Adrenal gland (tissue), 12 donors: ENCODE measurements around the gene S100A1. TPM values are rescaled to one million over a fixed set of nuclear protein-coding genes. Genes with fewer than 3 reads are reported as not detected.

Experiments used
- DNase-seq, 7 donors: peaks; one replicate each; pipeline ENCODE4 v3.0.0-alpha.2; 2019 to 2020
- H3K27ac ChIP-seq, 5 donors: fragments of 200-600 bp; sonication (generic) in 4 of 5; 1 replicate in 3 of 5; 2 replicates in 2 of 5; pipeline versions ENCODE4 v1.5.1 to v1.8.0; 2016 to 2020; ENCODE audit warnings: mild to moderate bottlenecking in 1 of 5
- H3K27me3 ChIP-seq: fragments of 200-600 bp; 2 replicates; pipeline ENCODE4 v1.8.0; 2021
- H3K36me3 ChIP-seq, 2 donors: fragments of 200-600 bp; replicated peaks in 1 of 2; 1 replicate in 1 of 2; 2 replicates in 1 of 2; pipeline versions ENCODE4 v1.5.1 to v1.8.0; 2018 to 2022
- H3K4me1 ChIP-seq, 2 donors: fragments of 200-600 bp; replicated peaks in 1 of 2; 1 replicate in 1 of 2; 2 replicates in 1 of 2; pipeline versions ENCODE4 v1.5.1 to v1.8.0; 2018 to 2021
- H3K4me3 ChIP-seq, 4 donors: fragments of 200-600 bp; sonication (generic) in 3 of 4; one replicate each; pipeline ENCODE4 v1.5.1; 2016 to 2018
- H3K9me3 ChIP-seq, 3 donors: fragments of 200-600 bp; sonication (generic) in 1 of 3; replicated peaks in 1 of 3; 1 replicate in 2 of 3; 2 replicates in 1 of 3; pipeline versions ENCODE4 v1.5.1 to v1.8.0; 2016 to 2021
- CTCF ChIP-seq, 6 experiments: fragments of 450-650 bp in 4 of 6; fragments of 200-600 bp in 2 of 6; sonication (generic) in 1 of 6; IDR thresholded peaks; 1 replicate in 5 of 6; 2 replicates in 1 of 6; pipeline versions ENCODE4 v1.5.1 to v1.8.0; 2016 to 2021; ENCODE audit warnings: antibody characterized with exemption in 6 of 6, mild to moderate bottlenecking in 2 of 6, moderate library complexity in 1 of 6
- POLR2A ChIP-seq, 2 donors: fragments of 450-650 bp; IDR thresholded peaks; one replicate each; pipeline ENCODE4 v1.6.1; 2017; ENCODE audit warnings: antibody characterized with exemption in 2 of 2, mild to moderate bottlenecking in 2 of 2, moderate library complexity in 1 of 2
- WGBS, 4 donors: extraction: QIAGEN DNeasy Blood & Tissue Kit in 2 of 4; methylation state at CpG; one replicate each; pipeline versions ENCODE4 v1.1.5 to v1.1.7; 2013 to 2017; 5-methylcytosine and 5-hydroxymethylcytosine counted together
- intact Hi-C, 2 donors: fragments of 100-400 bp; cut with DNase I; formaldehyde crosslinking; loops; one replicate each; pipeline versions ENCODE4 v1.14.1 to v1.15.0; 2022 to 2023
- polyA plus RNA-seq, 3 donors: library from polyadenylated mRNA; stranded (reverse); fragments of 200-250 nt in 2 of 3; fragments of 350-450 nt in 1 of 3; fragmentation: Illumina TruSeq in 1 of 3; extraction: RNeasy Lipid Tissue Mini Kit (QIAGEN cat#74804) in 1 of 3; gene quantifications; one replicate each; pipeline ENCODE4 v1.2.3, GENCODE V29; 2013 to 2014
- total RNA-seq, 9 donors: library from RNA; depleted of rRNA in 4 of 9; stranded (reverse); fragments of >200 nt in 4 of 9; fragments of 120-200 nt in 1 of 9; fragmentation: NEBNext Ultra II Directional in 1 of 9; extraction: Animal tissue kit (Norgen Biotek cat#: 25700) in 1 of 9; gene quantifications; one replicate each; pipeline versions ENCODE4 v1.1.0 to v1.2.4, GENCODE V29; 2013 to 2023
- donor health status: healthy with polysubstance abuse.
- donor health status: Bipolar disorder and iron deficiency.
- donor health status: DM: yes; HTN: yes; CAD: no.
- donor health status: DM: no; HTN: no; CAD: no.
- donor health status: DM: no; HTN: no; CAD: no.
- donor health status: DM: yes; HTN: yes; CAD: no.

S100A1 gene
- total and polyA plus RNA-seq, 12 donors: 0.55 to 12.3 (median 2.0) TPM; not detected in 4

GRCh38 chr1:153616144-153616916, 11.9 kb upstream of the S100A1 start, which contains the start of gene S100A14:
TSS of gene S100A14 (minus strand) at chr1:153616325. CDS start at chr1:153615858, 467 bp downstream.
- Histone ChIP-seq H3K27ac (peak within 1 kb of the TSS in 1 of 5 donors; percentile 18), H3K9me3 (no peaks in the 10 kb centered on the region), H3K36me3 (peaks cover 0 to 4% of the 10 kb centered on the region in 2 donors), H3K4me3 (no peak within 1 kb of the TSS), H3K27me3 (no peaks in the 10 kb centered on the region), H3K4me1 (peaks cover 0 to 3% of the 10 kb centered on the region in 2 donors)
- no peak for DNase-seq
- intact Hi-C loops: loop anchor here in 1 of 2 donors (5.0 kb wide), 1 partner anchor 44 kb away; no protein-coding TSS in a partner anchor
- TF ChIP-seq POLR2A (IDR thresholded peaks at IDR 0.05) (no peak), CTCF (IDR thresholded peaks at IDR 0.05) (no peak)
- 68 to 85% (median 82%) methylated on average over 9 to 10 of the region's 10 CpGs for WGBS, 4 donors

GRCh38 chr1:153616917-153617311, 11.3 kb upstream of the S100A1 start:
- 67 to 83% (median 78%) methylated on average over 3 to 5 of the region's 5 CpGs for whole genome bisulfite sequencing, 4 donors
- intact Hi-C loops: loop anchor here in 1 of 2 donors (5.0 kb wide), 1 partner anchor 45 kb away; no protein-coding TSS in a partner anchor
- H3K27ac ChIP-seq: peak overlapping the region in 1 of 5 donors; percentile 18

GRCh38 chr1:153617663-153618062, 10.6 kb upstream of the S100A1 start:
- DNase-seq: peak in 6 of 7 donors; percentile 64 to 92 (median 78)
- H3K9me3 ChIP-seq: no peaks in the 10 kb centered on the region
- WGBS, 4 donors: 7 to 47% (median 34%) methylated on average over 3 to 6 of the region's 6 CpGs
- no peaks in the 10 kb centered on the region for H3K27me3 ChIP-seq
- peaks cover 0 to 4% of the 10 kb centered on the region in 2 donors for H3K36me3 ChIP-seq
- no peak overlapping the region for H3K4me3 ChIP-seq
- H3K4me1 ChIP-seq: no peaks in the 10 kb centered on the region
- intact Hi-C loops: loop anchor here in 1 of 2 donors (5.0 kb wide), 1 partner anchor 45 kb away; no protein-coding TSS in a partner anchor
- no peak for TF ChIP-seq POLR2A (IDR thresholded peaks at IDR 0.05)
- peak in 5 of 6 experiments; percentile 22 to 92 (median 67) for TF ChIP-seq CTCF (IDR thresholded peaks at IDR 0.05)
- no peak overlapping the region for H3K27ac ChIP-seq

More at GRCh38 chr1:153616917-153617311, 11.3 kb upstream of the S100A1 start:
- Histone ChIP-seq H3K27me3 (no peaks in the 10 kb centered on the region), H3K4me1 (no peaks in the 10 kb centered on the region), H3K9me3 (no peaks in the 10 kb centered on the region), H3K36me3 (peaks cover 0 to 4% of the 10 kb centered on the region in 2 donors), H3K4me3 (no peak overlapping the region)
- TF ChIP-seq POLR2A (IDR thresholded peaks at IDR 0.05) (no peak), CTCF (IDR thresholded peaks at IDR 0.05) (no peak)
- DNase-seq: no peak

GRCh38 chr1:153619171-153619570, 9.1 kb upstream of the S100A1 start:
- TF ChIP-seq CTCF (IDR thresholded peaks at IDR 0.05): no peak
- no peak for TF ChIP-seq POLR2A (IDR thresholded peaks at IDR 0.05)
- Histone ChIP-seq H3K27ac (no peak overlapping the region), H3K9me3 (no peaks in the 10 kb centered on the region), H3K27me3 (no peaks in the 10 kb centered on the region), H3K4me1 (no peaks in the 10 kb centered on the region), H3K4me3 (no peak overlapping the region), H3K36me3 (peaks cover 0 to 4% of the 10 kb centered on the region in 2 donors)
- intact Hi-C loops: loop anchor here in 1 of 2 donors (5.0 kb wide), 1 partner anchor 47 kb away; no protein-coding TSS in a partner anchor
- 96 to 98% (median 97%) methylated on average over 6 of the region's 6 CpGs for WGBS, 4 donors
- DNase-seq: no peak
